Hepatocyte (in vitro differentiated cells): ENCODE data around the gene CFB.

Experiments
- CTCF ChIP-seq: fragments of 200-600 bp; sonication (generic); IDR thresholded peaks from 2 replicates; pipeline ENCODE4 v1.5.1; 2016; ENCODE audit warnings: antibody characterized with exemption, mild to moderate bottlenecking; ENCODE audit not compliant: poor library complexity
- EZH2 ChIP-seq: fragments of 200-600 bp; sonication (generic); IDR thresholded peaks from 2 replicates; pipeline ENCODE4 v1.6.1; 2016; ENCODE audit warnings: antibody characterized with exemption, mild to moderate bottlenecking, borderline replicate concordance

GRCh38 chr6:31901415-31901952 is 44.4 kb upstream of the CFB start:
- TF ChIP-seq CTCF (no peak), EZH2 (no peak)
